ENCODE measurements around the gene PCDHGC5.

Gene PCDHGC5

DNA sequence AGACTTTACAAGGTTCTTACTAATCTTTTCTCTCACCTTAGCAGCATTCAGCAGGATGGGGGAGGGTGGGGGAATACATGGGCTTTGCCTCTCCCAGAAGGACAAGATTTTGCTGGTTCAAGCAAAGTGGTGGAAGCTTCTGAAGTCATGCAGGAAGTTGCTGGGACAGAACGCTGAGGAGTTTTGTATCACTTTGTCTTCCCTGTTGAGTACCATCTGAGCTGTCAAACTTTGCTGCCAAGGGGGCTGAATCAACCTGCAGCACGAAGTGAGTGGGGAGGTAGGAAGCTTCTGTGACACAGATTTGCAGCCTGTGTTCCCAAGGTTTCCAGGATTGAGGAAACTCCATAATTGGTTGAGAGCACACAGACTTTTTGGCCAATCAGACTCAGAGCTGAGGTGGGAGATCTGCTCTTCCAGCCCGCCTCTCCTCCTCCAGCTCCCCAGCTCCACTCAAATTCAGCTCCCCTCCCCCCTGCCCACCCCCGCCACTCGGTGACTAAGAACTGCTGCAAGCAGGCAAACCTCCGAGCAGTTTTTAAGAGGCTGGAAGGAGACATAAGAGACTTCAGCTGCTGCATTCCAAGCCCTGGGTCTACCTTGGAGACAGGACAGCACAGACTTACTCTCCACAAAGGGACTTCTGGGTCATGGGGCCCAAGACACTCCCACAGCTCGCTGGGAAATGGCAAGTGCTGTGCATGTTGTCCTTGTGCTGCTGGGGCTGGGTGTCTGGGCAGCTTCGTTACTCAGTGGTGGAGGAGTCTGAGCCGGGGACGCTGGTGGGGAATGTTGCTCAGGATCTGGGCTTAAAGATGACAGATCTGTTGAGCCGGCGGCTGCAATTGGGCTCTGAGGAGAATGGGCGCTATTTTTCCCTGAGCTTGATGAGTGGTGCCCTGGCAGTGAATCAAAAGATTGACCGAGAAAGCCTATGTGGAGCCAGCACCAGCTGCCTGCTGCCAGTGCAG is at the start of gene PCDHGC5:
PCDHGC5 (plus strand) TSS at position 491 of the 971 bp plus-strand sequence; CDS start at position 651, 160 bp downstream.
- FAIRE-seq = no peak

DNA sequence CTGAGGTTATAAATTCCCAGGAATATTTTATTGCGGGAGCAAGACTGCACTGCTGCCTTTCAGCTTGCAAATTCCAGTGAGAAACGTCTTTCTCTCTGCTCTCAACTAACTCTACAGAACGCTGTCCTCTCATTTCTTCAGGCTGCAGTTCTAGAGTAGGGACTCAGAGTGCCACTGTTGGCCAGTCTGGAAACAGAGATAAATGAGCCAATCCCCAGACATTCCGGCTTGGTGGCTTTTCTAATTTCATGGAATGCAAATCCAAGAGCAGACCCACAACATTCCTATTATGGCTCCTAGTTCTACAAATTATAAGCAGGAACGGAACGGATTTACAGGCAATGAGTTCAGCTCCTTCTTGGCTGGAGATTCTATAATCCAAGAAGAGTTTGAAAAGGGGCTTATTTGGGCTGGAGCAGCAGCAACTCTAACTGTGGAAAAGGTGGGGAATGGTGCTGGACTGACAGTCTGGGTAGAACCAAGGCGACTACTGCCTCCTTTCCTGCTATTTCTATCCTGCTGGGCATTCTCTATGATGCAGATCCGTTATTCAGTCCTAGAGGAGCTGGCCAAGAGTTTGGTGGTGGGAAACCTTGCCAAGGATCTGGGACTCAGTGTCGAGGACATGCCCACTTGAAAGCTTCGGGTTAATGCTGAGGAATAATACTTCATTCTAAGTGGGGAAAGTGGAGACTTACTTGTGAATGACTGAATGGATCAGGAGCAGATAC is 49.3 kb upstream of the PCDHGC5 start:
- FAIRE-seq = no peak

DNA sequence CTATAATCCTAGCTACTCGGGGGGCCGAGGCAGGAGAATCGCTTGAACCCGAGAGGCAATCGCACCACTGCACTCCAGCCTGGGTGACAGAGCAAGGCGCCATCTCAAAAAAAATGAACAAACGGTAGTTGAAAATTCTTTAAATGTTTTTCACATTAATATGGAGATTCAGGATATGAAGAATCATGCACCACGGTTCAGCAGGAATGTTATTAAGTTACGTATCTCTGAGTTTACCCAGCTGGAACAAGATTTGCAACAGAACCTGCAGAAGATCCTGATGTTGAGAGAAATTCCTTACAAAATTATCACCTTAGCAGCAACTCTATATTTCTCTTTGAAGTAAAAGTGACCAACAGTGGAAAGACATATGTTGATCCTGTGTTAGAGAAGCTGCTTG is 48.5 kb upstream of the PCDHGC5 start:
- FAIRE-seq = no peak

DNA sequence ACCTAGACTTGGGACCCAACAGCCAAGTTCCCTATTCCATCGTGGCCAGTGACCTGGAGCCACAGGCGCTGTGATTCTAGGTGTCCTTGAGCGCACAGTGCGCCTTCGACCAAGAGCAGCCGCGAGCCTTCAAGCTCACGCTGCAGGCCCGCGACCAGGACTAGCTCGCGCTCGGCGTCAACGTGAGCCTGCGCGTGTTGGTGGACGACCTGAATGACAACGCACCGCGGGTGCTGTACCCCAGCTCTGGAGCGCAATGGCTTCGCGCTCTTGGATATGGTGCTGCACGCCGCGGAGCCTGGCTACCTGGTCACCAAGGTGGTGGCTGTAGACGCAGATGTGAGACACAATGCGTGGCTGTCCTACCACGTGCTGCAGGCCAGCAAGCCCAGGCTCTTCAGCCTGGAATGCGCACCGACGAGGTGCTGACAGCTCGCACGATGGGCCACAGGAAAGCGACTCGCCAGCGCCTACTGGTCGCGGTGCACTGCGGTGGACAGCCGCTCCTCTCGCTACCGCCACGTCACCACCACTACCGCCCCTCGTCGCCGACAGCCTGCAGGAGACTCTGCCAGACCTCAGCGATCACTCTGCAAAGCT is 47.2 kb upstream of the PCDHGC5 start:
- no peak for FAIRE-seq

GRCh38 chr5:141465351-141465750 is 23.5 kb upstream of the PCDHGC5 start:
- FAIRE-seq = no peak

DNA sequence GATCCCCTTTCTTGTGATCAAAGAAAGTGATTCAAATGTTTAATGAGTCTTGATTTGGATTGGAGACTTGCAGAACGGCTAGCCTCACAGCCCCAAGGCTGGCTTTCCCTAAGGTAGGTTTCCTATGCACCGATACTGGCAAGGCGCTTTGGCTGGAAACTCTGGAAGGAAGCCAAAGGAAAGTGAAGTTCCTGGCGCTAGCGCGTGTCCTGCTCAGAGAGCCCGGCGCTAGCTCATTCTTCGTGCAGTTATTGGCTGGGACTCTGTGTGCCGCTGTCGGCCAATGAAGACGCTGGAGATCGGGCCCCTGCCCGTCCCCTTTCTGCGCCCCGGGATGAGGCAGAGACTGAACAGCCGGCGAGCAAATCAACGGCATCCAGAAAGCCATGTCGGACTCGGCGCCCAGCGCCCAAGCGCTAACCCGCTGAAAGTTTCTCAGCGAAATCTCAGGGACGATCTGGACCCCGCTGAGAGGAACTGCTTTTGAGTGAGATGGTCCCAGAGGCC is 13.2 kb upstream of the PCDHGC5 start, which contains the start of gene PCDHGC3:
PCDHGC3 (plus strand) TSS at position 342 of the 507 bp plus-strand sequence; CDS start at position 493, 151 bp downstream.
- FAIRE-seq = no peak

GRCh38 chr5:141476132-141476911 is 12.6 kb upstream of the PCDHGC5 start:
- no peak for FAIRE-seq

DNA sequence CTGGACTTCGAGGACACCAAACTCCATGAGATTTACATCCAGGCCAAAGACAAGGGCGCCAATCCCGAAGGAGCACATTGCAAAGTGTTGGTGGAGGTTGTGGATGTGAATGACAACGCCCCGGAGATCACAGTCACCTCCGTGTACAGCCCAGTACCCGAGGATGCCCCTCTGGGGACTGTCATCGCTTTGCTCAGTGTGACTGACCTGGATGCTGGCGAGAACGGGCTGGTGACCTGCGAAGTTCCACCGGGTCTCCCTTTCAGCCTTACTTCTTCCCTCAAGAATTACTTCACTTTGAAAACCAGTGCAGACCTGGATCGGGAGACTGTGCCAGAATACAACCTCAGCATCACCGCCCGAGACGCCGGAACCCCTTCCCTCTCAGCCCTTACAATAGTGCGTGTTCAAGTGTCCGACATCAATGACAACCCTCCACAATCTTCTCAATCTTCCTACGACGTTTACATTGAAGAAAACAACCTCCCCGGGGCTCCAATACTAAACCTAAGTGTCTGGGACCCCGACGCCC is 11.8 kb upstream of the PCDHGC5 start:
- no peak for FAIRE-seq

DNA sequence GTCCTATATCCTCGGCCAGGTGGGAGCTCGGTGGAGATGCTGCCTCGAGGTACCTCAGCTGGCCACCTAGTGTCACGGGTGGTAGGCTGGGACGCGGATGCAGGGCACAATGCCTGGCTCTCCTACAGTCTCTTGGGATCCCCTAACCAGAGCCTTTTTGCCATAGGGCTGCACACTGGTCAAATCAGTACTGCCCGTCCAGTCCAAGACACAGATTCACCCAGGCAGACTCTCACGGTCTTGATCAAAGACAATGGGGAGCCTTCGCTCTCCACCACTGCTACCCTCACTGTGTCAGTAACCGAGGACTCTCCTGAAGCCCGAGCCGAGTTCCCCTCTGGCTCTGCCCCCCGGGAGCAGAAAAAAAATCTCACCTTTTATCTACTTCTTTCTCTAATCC is 11.1 kb upstream of the PCDHGC5 start:
- FAIRE-seq = no peak

DNA sequence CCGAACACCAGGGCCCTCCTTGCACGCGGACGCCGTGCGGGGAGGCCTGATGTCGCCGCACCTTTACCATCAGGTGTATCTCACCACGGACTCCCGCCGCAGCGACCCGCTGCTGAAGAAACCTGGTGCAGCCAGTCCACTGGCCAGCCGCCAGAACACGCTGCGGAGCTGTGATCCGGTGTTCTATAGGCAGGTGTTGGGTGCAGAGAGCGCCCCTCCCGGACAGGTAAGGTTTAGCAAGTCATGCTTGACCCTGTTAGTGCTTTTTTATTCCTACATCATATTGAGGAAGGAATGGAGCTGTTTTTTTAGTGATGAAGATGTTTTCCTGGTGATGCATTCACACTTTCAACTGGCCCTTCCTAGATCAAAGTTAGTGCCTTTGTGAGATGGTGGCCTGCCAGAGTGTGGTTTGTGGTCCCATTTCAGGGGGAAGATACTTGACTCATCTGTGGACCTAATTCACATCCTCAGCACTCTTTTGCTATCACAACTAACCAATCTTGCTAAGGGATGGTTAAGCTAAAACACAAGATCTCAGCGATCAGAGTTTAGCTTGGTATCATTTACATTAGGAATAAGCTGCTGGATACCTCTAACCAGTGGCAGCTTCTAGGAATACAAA is 10.4 kb upstream of the PCDHGC5 start:
- FAIRE-seq = no peak

- no peak for FAIRE-seq
Observed at GRCh38 chr5:141479776-141480175, 9.1 kb upstream of the PCDHGC5 start.

DNA sequence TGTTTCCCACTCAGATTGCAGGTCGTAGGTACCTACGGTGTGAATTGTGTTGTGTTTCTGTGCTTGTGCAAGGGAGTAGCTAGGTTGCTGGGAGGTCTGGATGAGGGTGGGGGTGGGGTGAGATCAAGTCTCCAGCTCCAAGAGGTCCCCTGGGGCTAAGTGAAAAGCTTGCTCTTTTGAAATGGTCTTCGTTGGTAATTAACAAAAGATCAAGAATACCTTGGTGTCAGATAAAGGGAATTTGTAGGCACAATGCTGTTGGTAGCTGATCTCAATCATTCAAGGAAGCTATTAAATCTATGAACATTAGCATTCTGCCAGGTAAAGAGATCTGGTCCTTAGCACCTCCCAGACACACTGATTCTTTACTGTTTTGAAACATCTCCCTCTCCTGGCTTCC is 5.0 kb upstream of the PCDHGC5 start:
- no peak for FAIRE-seq

GRCh38 chr5:141484310-141484640 is 4.6 kb upstream of the PCDHGC5 start:
- no peak for FAIRE-seq

- FAIRE-seq = no peak
Observed at GRCh38 chr5:141484641-141485311, 4.1 kb upstream of the PCDHGC5 start, which contains the start of gene PCDHGC4. PCDHGC4 (plus strand) TSS chr5:141485030; CDS start chr5:141485174, 144 bp downstream.

GRCh38 chr5:141485321-141486055 is 3.4 kb upstream of the PCDHGC5 start:
- FAIRE-seq = no peak

DNA sequence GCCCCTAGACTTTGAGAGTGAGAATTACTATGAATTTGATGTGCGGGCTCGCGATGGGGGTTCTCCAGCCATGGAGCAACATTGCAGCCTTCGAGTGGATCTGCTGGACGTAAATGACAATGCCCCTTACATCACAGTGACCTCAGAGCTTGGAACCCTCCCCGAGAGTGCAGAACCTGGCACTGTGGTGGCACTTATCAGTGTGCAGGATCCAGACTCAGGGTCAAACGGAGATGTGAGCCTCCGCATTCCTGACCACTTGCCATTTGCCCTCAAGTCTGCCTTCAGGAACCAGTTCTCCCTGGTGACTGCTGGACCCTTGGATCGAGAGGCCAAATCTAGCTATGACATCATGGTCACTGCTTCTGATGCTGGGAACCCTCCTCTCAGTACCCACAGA is 2.8 kb upstream of the PCDHGC5 start:
- FAIRE-seq = no peak

DNA sequence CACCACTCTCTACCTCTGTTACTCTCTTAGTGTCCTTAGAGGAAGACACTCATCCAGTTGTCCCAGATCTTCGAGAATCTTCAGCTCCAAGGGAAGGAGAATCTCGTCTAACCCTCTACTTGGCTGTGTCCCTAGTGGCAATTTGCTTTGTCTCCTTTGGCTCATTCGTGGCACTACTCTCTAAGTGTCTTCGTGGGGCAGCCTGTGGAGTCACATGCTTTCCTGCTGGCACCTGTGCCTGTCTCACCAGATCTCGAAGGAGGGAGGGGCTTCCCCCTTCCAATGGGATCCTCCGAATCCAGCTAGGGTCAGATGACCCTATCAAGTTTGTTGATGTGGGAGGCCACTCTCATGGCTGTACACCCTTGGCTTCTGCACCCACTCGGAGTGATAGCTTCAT is 1.8 kb upstream of the PCDHGC5 start:
- no peak for FAIRE-seq

DNA sequence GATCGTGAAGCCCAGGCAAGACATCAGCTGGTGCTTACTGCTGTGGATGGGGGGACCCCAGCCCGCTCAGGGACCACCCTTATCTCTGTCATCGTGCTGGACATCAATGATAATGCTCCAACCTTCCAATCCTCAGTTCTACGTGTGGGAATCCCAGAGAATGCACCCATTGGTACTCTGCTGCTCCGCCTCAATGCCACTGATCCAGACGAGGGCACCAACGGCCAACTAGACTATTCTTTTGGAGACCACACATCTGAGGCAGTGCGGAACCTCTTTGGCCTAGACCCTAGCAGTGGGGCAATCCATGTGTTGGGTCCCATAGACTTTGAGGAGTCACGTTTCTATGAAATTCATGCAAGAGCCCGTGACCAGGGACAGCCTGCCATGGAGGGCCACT is 960 bp downstream of the PCDHGC5 start:
- FAIRE-seq = no peak

GRCh38 chr5:141490271-141490670 is 1.4 kb downstream of the PCDHGC5 start:
- FAIRE-seq = no peak

DNA sequence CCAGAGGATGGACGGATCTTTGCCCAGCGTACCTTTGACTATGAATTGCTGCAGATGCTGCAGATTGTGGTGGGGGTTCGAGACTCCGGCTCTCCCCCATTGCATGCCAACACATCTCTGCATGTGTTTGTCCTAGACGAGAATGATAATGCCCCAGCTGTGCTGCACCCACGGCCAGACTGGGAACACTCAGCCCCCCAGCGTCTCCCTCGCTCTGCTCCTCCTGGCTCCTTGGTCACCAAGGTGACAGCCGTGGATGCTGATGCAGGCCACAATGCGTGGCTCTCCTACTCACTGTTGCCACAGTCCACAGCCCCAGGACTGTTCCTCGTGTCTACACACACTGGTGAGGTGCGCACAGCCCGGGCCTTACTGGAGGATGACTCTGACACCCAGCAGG is 1.9 kb downstream of the PCDHGC5 start:
- FAIRE-seq = no peak

All from colon (tissue), 2 donors.